K562 (cell line): ENCODE measurements around the gene DRD3.

Experiments used
- ETV5 ChIP-seq: sonication (generic); formaldehyde crosslinking; IDR thresholded peaks from 2 replicates; pipeline ENCODE4 v1.4.0; 2020; ENCODE audit warnings: low read depth, mild to moderate bottlenecking, missing genetic modification reagents
- FOXA3 ChIP-seq, 2 experiments: fragments of 450-650 bp in 1 of 2; sonication (generic) in 1 of 2; formaldehyde crosslinking; IDR thresholded peaks in 1 of 2; conservative IDR thresholded peaks in 1 of 2; 2 replicates each; pipeline versions ENCODE4 v1.4.0 to v1.8.0; 2020 to 2022; ENCODE audit warnings: mild to moderate bottlenecking in 2 of 2, missing genetic modification reagents in 1 of 2
- KAT8 ChIP-seq: fragments of 450-650 bp; IDR thresholded peaks from 2 replicates; pipeline ENCODE4 v1.6.1; 2016; ENCODE audit warnings: low read depth, mild to moderate bottlenecking
- MTF1 ChIP-seq: fragments of 250-450 bp; sonication (Bioruptor Pico); IDR thresholded peaks from 2 replicates; pipeline ENCODE4 v1.9.0; 2021; ENCODE audit warnings: moderate library complexity, mild to moderate bottlenecking, inconsistent platforms, borderline replicate concordance
- MYC ChIP-seq, 2 experiments: fragments of 250-450 bp in 1 of 2; sonication (Bioruptor Pico) in 1 of 2; IDR thresholded peaks; 2 replicates each; pipeline versions ENCODE4 v1.5.1 to v1.6.1; 2012 to 2021; ENCODE audit warnings: low read depth in 2 of 2, borderline replicate concordance in 1 of 2, improper control_type of control experiment in 1 of 2, low read length in 1 of 2, mild to moderate bottlenecking in 1 of 2, moderate library complexity in 1 of 2
- NR2C2 ChIP-seq, 2 experiments: fragments of 200-800 bp in 1 of 2; sonication (Bioruptor generic) in 1 of 2; sonication (generic) in 1 of 2; formaldehyde crosslinking in 1 of 2; IDR thresholded peaks; 2 replicates each; pipeline versions ENCODE4 v1.6.1 to v1.8.0; 2016 to 2022; ENCODE audit warnings: mild to moderate bottlenecking in 1 of 2, missing compliant biosample characterization in 1 of 2, missing genetic modification characterization in 1 of 2, missing genetic modification reagents in 1 of 2
- XRCC3 ChIP-seq: fragments of 450-650 bp; IDR thresholded peaks from 2 replicates; pipeline ENCODE4 v1.6.1; 2017; ENCODE audit warnings: mild to moderate bottlenecking, moderate library complexity
- TF ChIP-seq, protein P1 (sequence below): sonication (generic); formaldehyde crosslinking; IDR thresholded peaks from 2 replicates; pipeline ENCODE4 v1.8.1; 2023; ENCODE audit warnings: missing genetic modification reagents, mild to moderate bottlenecking, borderline replicate concordance
- TF ChIP-seq, protein P2 (sequence below): fragments of 450-650 bp; IDR thresholded peaks from 2 replicates; pipeline ENCODE4 v1.6.1; 2016

DNA sequence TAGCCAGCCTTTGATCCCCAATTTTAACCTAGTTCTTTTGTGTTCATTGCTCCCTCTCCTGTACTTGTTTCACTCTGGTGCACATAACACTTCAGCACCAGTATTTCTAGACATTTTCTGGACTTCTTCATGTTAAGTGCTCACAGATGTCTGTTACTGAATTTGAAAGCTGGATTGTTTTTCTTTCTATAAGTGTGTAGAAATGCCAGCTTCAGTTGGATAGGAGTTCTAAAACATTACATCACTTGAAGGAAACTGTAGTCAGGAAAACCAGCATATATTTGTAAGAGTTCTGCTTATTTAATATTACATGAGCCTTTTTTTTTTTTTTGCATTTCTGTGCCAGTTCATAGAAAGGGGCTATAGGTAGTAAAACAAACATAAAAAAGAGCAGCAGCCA, 100.7 kb downstream of the DRD3 start:
- TF ChIP-seq FOXA3 (CRISPR knock-in tag; conservative IDR thresholded peaks at IDR 0.05 in 1 of 2, IDR thresholded peaks at IDR 0.05 in 1 of 2) (no peak), MTF1 (CRISPR knock-in tag) (no peak), ETV5 (CRISPR knock-in tag) (no peak), MYC (IDR thresholded peaks at IDR 0.05; ENCODE audit: low read depth, low read length) (no peak), MYC (CRISPR knock-in tag; IDR thresholded peaks at IDR 0.05; ENCODE audit: borderline replicate concordance, low read depth) (no peak), NR2C2 (CRISPR knock-in tag; IDR thresholded peaks at IDR 0.05) (no peak), NR2C2 (tag; IDR thresholded peaks at IDR 0.05) (no peak), KAT8 (no peak), XRCC3 (no peak)
- TF ChIP-seq, protein P1, sequence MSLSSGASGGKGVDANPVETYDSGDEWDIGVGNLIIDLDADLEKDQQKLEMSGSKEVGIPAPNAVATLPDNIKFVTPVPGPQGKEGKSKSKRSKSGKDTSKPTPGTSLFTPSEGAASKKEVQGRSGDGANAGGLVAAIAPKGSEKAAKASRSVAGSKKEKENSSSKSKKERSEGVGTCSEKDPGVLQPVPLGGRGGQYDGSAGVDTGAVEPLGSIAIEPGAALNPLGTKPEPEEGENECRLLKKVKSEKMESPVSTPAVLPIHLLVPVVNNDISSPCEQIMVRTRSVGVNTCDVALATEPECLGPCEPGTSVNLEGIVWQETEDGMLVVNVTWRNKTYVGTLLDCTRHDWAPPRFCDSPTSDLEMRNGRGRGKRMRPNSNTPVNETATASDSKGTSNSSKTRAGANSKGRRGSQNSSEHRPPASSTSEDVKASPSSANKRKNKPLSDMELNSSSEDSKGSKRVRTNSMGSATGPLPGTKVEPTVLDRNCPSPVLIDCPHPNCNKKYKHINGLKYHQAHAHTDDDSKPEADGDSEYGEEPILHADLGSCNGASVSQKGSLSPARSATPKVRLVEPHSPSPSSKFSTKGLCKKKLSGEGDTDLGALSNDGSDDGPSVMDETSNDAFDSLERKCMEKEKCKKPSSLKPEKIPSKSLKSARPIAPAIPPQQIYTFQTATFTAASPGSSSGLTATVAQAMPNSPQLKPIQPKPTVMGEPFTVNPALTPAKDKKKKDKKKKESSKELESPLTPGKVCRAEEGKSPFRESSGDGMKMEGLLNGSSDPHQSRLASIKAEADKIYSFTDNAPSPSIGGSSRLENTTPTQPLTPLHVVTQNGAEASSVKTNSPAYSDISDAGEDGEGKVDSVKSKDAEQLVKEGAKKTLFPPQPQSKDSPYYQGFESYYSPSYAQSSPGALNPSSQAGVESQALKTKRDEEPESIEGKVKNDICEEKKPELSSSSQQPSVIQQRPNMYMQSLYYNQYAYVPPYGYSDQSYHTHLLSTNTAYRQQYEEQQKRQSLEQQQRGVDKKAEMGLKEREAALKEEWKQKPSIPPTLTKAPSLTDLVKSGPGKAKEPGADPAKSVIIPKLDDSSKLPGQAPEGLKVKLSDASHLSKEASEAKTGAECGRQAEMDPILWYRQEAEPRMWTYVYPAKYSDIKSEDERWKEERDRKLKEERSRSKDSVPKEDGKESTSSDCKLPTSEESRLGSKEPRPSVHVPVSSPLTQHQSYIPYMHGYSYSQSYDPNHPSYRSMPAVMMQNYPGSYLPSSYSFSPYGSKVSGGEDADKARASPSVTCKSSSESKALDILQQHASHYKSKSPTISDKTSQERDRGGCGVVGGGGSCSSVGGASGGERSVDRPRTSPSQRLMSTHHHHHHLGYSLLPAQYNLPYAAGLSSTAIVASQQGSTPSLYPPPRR, result no peak
- TF ChIP-seq, protein P2, sequence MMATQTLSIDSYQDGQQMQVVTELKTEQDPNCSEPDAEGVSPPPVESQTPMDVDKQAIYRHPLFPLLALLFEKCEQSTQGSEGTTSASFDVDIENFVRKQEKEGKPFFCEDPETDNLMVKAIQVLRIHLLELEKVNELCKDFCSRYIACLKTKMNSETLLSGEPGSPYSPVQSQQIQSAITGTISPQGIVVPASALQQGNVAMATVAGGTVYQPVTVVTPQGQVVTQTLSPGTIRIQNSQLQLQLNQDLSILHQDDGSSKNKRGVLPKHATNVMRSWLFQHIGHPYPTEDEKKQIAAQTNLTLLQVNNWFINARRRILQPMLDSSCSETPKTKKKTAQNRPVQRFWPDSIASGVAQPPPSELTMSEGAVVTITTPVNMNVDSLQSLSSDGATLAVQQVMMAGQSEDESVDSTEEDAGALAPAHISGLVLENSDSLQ, result no peak
